Mucosa of stomach (tissue), 1 donor: ENCODE data around the gene PTN.

Source experiments
- H3K27me3 ChIP-seq: one replicate; pipeline ENCODE4 v1.7.0; 2013; ENCODE audit warnings: mild to moderate bottlenecking, low read length; ENCODE audit not compliant: control insufficient read depth, insufficient read depth
- H3K36me3 ChIP-seq: one replicate; pipeline ENCODE4 v1.7.0; 2013; ENCODE audit warnings: low read length; ENCODE audit not compliant: control insufficient read depth, insufficient read depth
- H3K4me1 ChIP-seq: one replicate; pipeline ENCODE4 v1.7.0; 2013; ENCODE audit warnings: mild to moderate bottlenecking, low read length; ENCODE audit not compliant: control insufficient read depth, insufficient read depth
- H3K4me3 ChIP-seq: one replicate; pipeline ENCODE4 v1.7.0; 2013; ENCODE audit warnings: low read length
- H3K9ac ChIP-seq: one replicate; pipeline ENCODE4 v1.7.0; 2013; ENCODE audit warnings: mild to moderate bottlenecking, low read length, moderate library complexity
- H3K9me3 ChIP-seq: one replicate; pipeline ENCODE4 v1.7.0; 2013; ENCODE audit warnings: mild to moderate bottlenecking, low read length, moderate library complexity; ENCODE audit not compliant: control insufficient read depth
- donor health status: Pancreatic carcinoma.

The PTN gene

DNA sequence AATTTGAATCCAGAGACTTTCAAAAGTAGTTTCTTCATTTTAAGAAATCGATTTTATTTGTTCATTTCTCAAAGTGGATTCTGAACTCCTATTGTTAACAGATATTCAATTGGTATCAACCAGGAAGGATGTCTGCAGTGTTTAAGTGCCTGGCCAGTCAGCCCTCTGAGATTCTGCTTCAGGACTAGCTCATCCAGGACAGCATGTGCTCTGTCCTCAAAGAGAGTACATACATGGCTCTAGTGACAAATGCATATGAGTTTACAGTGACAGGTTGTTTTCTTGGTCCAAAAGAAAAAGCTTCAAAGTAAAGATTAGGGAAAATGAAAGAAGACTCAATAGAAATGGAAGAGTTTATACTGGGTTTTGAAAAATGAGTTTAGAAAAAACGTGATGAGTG lies 8.4 kb upstream of the PTN start:
- H3K4me3 ChIP-seq: no peak overlapping the region
- no peak overlapping the region for H3K9ac ChIP-seq
- no peaks in the 10 kb centered on the region for H3K9me3 ChIP-seq
- no peaks in the 10 kb centered on the region for H3K36me3 ChIP-seq
- no peaks in the 10 kb centered on the region for H3K27me3 ChIP-seq
- H3K4me1 ChIP-seq: no peaks in the 10 kb centered on the region

DNA sequence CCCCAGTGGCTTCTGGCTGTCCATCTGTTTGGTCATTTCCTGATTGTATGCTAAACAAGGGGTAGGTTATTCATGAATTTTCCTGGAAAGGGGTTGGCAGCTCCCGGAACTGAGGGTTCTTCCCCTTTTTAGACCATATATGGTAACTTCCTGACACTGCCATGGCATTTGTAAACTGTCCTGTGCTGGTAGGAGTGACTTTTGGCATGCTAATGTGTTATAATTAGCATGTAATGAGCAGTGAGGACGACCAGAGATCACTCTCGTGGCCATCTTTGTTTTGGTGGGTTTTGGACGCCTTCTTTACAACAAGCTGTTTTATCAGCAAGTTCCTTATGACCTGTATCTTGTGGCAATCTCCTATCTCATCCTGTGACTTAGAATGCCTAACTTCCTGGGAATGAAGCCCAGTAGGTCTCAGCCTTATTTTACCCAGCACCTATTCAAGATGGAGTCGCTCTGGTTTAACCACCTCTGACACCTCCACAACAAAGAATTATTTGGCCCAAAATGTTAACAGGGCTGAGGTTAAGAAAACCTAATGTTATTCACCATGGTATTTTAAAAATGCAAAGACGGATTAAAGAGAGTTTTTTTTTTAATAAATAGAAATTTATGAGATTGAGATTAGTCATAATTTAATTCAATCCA lies 2.4 kb upstream of the PTN start:
- Histone ChIP-seq H3K9ac (no peak overlapping the region), H3K9me3 (no peaks in the 10 kb centered on the region), H3K36me3 (no peaks in the 10 kb centered on the region), H3K4me3 (no peak overlapping the region), H3K4me1 (no peaks in the 10 kb centered on the region), H3K27me3 (no peaks in the 10 kb centered on the region)

DNA sequence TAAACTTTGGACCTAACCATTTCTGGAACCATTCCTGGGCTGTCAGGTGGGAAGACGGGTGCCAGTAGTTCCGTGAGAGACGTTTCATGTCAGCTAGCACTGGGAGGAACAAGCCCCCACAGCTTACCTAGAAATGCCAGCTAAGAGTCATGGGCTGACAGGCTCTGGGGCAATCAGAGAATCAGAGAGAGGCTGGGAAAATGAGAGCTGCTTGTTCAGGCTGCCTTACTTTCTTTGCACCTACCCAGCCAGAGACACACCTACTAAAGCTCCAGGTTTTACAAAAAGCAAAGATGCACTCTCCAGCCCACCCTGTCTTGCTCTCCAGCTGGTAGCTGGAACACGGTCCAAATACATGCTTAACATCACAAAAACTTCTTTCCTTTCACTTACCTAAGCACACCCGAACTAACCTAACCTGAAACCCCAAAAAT lies 688 bp downstream of the PTN start:
- Histone ChIP-seq H3K9ac (no peak overlapping the region), H3K27me3 (no peaks in the 10 kb centered on the region), H3K36me3 (no peaks in the 10 kb centered on the region), H3K4me3 (no peak overlapping the region), H3K4me1 (no peaks in the 10 kb centered on the region), H3K9me3 (no peaks in the 10 kb centered on the region)

DNA sequence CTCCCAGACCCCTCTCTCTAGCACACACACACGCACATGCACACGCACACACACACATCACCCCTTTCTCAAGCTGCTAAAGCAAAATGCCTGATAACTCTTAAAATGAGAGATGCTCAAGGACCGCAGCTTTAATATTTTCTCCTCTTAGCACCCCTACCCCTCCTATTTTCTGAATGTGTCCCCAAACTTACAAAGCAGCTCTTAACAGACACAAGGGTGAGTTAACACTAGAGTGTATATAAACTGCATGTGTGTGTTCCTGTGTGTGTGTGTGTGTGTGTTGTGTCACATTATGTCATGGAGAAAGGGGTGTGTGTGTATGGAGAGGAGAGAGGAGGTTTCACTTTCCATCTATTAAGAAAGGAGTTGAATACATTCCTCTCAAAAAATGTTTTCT lies 1.3 kb downstream of the PTN start:
- Histone ChIP-seq H3K9ac (no peak overlapping the region), H3K27me3 (no peaks in the 10 kb centered on the region), H3K4me1 (no peaks in the 10 kb centered on the region), H3K9me3 (no peaks in the 10 kb centered on the region), H3K4me3 (no peak overlapping the region), H3K36me3 (no peaks in the 10 kb centered on the region)

DNA sequence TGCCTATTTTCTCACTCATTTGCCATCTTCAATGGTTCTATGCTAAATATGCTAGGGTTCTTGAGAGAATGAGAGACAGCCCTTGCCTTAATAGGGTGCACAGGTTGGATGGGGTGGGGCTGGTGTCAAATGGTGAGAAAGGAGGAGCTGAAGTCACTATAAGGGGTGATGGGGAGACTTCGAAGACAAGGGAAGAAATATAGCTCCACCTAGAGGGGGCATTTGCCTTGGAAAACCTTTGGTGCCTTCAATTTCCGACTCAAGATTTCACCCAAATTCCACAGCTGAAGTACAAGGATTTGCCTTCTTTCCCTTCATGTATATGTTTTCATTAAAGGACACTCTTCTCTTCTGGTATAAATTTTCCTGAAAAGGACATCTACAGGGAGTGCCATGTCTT lies 5.6 kb downstream of the PTN start:
- Histone ChIP-seq H3K4me1 (no peaks in the 10 kb centered on the region), H3K36me3 (no peaks in the 10 kb centered on the region), H3K9me3 (no peaks in the 10 kb centered on the region), H3K4me3 (no peak overlapping the region), H3K27me3 (no peaks in the 10 kb centered on the region), H3K9ac (no peak overlapping the region)

DNA sequence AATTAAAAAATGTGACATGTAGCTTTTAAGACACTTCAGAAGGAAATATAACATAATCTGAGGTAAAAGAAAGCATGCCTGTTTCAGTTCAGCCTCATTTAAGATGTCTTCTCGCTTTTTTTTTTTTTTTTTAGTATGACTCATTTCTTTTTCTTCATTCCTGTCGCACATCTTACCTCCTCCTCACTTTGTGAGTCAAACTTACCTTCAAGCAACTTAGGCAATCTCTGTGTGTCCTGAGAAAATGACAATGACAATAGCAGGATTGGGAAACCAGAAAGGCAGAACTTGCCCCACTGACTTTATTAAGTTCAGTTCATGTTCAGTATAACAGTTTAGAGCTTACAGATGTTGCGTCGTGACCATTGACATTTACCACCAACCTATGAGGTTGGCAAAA lies 7.7 kb downstream of the PTN start:
- no peaks in the 10 kb centered on the region for H3K9me3 ChIP-seq
- H3K36me3 ChIP-seq: no peaks in the 10 kb centered on the region
- no peaks in the 10 kb centered on the region for H3K27me3 ChIP-seq
- H3K9ac ChIP-seq: no peak overlapping the region
- H3K4me1 ChIP-seq: no peaks in the 10 kb centered on the region
- no peak overlapping the region for H3K4me3 ChIP-seq

DNA sequence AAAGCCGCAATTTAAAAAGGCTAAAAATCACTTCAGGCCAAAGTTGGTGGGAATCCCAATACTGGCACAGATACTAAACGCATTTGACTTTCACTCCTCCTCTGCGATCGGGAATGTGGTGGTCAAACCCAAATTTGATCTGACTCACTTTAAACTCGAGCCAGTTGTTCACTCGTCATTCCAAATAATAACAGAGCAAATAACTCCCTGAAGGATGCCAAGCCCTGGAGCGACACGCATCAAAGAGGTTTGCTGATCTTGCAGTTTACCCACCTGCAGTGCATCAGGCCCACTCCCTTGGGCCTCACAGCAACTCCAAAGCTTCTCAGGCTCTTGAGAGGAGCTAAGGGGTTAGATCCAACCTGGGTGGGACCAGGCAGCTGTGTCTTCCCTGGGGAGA lies 12.2 kb downstream of the PTN start:
- Histone ChIP-seq H3K9ac (no peak overlapping the region), H3K9me3 (no peaks in the 10 kb centered on the region), H3K27me3 (no peaks in the 10 kb centered on the region), H3K4me1 (no peaks in the 10 kb centered on the region), H3K4me3 (no peak overlapping the region), H3K36me3 (no peaks in the 10 kb centered on the region)

DNA sequence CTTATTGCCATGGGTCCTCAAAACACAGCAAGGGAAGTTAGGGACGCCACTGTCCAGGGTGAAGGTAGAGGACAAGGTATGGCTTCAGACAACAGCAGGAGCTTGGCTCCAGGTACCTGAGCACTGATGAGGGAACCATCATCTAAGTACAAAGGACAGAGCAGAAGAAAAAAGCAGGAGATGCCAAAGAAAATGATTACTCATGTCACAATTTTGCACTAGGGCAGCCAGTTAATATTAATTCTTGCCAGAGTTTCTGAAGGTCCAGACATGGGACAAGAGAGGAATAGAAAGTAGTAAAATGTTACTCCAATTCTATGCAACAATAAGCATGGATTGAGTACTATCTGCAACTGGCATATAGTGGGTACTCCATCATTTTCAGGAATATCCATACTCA lies 14.1 kb downstream of the PTN start:
- H3K4me1 ChIP-seq: no peaks in the 10 kb centered on the region
- H3K27me3 ChIP-seq: no peaks in the 10 kb centered on the region
- no peak overlapping the region for H3K4me3 ChIP-seq
- no peak overlapping the region for H3K9ac ChIP-seq
- H3K9me3 ChIP-seq: no peaks in the 10 kb centered on the region
- no peaks in the 10 kb centered on the region for H3K36me3 ChIP-seq

DNA sequence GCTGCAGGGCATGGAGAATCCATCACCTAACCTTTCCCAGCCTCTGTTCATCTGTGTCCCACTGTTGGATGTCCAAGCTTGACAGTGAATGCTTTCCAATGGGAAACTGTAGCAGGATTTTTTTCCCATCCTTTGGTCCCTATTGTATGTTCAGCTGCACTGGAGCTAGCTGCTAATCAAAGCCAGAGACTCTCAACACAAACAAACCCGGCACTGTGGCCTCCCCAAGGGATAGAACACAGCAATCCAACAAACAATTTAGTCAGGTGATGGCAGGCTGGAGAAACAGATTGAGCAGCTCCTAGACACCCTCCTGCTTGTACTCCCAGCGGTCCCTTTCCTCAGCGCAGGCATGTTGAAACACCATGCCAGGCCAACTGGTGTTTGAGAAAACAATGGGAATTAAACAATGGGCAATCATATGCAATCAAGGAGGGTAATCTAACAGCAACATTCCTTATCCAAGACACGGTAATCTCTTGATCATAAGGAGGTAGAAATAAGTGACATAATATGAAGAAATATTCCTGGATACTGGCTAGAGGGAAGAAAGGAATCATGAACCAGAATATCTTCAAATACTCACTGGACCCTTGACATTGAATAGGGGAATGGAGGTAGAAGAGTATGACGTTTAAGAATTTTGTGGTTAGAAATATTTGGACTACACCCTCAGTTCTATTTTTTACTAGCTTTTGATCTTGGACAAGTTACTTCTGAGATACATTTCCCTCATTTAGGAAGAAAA lies 15.0 kb downstream of the PTN start:
- no peak overlapping the region for H3K9ac ChIP-seq

DNA sequence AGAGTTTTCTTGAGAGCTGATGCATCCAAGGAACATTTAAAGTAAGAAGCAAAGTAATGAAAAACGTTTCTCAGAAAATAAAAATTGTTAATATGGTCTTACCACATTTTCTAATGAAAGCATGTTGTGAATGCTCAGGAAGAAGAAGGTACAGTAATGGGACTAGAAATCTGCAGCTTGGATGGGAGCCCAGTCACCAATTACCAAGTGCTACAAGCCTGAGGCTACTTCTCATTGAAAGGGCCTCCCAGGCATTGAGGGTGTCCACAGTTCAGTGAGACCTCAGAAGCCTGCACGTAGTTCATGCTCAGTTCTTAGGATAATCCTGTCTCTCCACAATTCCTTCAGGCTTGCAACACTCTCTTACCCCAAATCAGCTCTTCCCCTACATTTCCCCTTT lies 17.6 kb downstream of the PTN start:
- no peaks in the 10 kb centered on the region for H3K27me3 ChIP-seq
- no peaks in the 10 kb centered on the region for H3K9me3 ChIP-seq
- no peaks in the 10 kb centered on the region for H3K4me1 ChIP-seq
- no peak overlapping the region for H3K9ac ChIP-seq
- H3K4me3 ChIP-seq: no peak overlapping the region
- no peaks in the 10 kb centered on the region for H3K36me3 ChIP-seq

More for the DNA sequence above, 15.0 kb downstream of the PTN start:
- no peak overlapping the region for H3K4me3 ChIP-seq
- H3K9me3 ChIP-seq: no peaks in the 10 kb centered on the region
- no peaks in the 10 kb centered on the region for H3K27me3 ChIP-seq
- no peaks in the 10 kb centered on the region for H3K4me1 ChIP-seq
- no peaks in the 10 kb centered on the region for H3K36me3 ChIP-seq

DNA sequence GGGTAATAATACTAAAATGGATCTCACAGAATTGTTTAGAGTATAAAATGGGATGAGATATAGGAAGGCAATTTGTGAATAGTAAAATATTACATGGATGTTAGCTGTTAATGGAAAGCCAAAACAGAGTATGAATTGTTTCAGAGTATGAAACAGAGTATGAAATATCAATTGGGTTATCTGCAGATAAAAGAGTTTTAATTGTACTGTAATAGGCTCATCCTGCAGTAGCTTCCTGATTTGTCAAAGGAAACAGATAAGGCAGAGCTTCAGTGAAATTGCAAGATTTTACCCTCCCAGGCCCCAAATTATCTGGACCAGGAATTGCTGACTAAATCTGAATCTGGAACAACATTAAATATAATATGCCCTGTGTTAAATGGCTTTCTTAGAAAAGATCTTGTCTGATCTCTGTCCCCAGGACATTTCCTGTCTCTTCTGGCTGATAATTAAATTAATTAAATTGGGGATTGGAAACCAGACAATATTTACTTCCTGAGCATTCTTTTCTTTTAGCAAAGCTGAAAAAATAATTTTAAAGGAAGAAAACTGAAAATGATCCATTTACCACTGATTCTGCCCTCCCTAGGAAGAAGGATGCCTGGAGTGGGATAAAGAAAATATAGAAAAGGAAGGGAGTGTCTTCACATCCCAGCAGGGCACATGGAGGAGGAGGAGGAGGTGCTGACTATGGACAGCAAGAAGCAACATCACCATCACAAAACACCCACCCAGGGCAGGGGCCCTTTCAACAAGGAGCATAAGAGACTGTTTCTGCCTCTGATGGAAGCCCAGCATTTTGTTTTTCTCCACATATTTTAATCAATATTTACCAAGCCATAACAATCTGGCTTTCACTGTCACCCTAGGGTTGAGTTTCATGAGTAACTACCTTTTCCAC lies 18.5 kb downstream of the PTN start:
- Histone ChIP-seq H3K36me3 (no peaks in the 10 kb centered on the region), H3K4me3 (no peak overlapping the region), H3K4me1 (no peaks in the 10 kb centered on the region), H3K9me3 (no peaks in the 10 kb centered on the region), H3K27me3 (no peaks in the 10 kb centered on the region), H3K9ac (no peak overlapping the region)
